Measurements from ENCODE around the gene BABAM2. TPM values are rescaled to one million over a fixed set of nuclear protein-coding genes. Genes with fewer than 3 reads are reported as not detected.
A peak's percentile ranks its signal among the peaks of the same experiment; 100 is the strongest.

The BABAM2 gene
- total RNA-seq, 1 donor from 2014 or later, result 34.6 TPM

DNA sequence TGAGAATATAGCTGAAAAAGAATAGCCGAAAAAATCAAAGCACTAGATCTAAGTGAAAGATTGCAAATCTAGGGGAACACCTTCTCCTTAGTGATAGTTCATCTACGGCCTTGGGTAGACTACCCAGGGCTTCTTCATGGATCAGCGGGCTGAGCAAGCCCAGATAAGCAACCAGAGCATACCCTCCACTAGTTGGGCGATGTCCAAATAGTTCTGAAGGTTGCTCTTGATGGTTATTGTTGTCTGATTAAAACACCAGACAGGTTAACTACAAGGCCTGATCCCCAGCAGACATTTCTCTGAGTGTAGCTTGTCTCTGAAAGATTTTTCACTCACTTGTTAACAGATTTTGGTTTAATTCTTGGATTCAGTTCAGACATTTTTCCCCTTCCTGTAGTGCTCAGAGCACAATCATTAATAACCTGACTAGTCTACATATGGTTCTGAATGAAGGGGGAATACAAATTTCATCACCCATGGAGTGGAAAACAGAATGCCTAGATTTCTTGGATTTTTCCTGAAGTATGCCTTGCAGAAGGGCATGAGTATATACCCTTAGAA, 99.6 kb downstream of the BABAM2 start:
- no peaks in the 10 kb centered on the region for H3K9me3 ChIP-seq (ENCODE audit: low read depth)
- H3K4me2 ChIP-seq, result no peak overlapping the region
- peaks cover 3% of the 10 kb centered on the region for H4K20me1 ChIP-seq (ENCODE audit: low read depth)
- no peak overlapping the region for H3K27ac Mint-ChIP-seq
- no peaks in the 10 kb centered on the region for H3K36me3 ChIP-seq
- H3K4me1 ChIP-seq, result no peaks in the 10 kb centered on the region
- no peak overlapping the region for H3K9ac ChIP-seq
- no peaks in the 10 kb centered on the region for H3K79me2 ChIP-seq (ENCODE audit: low read depth)
- no peak overlapping the region for H3K4me3 ChIP-seq
- H3K27ac ChIP-seq, result no peak overlapping the region
- H3K4me3 Mint-ChIP-seq, result no peak overlapping the region
- no peaks in the 10 kb centered on the region for H3F3A ChIP-seq (ENCODE audit: low read depth)
- no peaks in the 10 kb centered on the region for H3K27me3 ChIP-seq
- no peaks in the 10 kb centered on the region for H3K4me1 Mint-ChIP-seq
- H2AFZ ChIP-seq (replicated peaks), result no peak overlapping the region
- no peaks in the 10 kb centered on the region for H3K36me3 Mint-ChIP-seq
- no peak for DNase-seq (ENCODE audit: low spot score)
- no peaks in the 10 kb centered on the region for H3K27me3 Mint-ChIP-seq (ENCODE audit: insufficient read depth, low read depth)
- no peak for TF ChIP-seq EZH2phosphoT487 (IDR thresholded peaks at IDR 0.05)
- TF ChIP-seq, protein P1, sequence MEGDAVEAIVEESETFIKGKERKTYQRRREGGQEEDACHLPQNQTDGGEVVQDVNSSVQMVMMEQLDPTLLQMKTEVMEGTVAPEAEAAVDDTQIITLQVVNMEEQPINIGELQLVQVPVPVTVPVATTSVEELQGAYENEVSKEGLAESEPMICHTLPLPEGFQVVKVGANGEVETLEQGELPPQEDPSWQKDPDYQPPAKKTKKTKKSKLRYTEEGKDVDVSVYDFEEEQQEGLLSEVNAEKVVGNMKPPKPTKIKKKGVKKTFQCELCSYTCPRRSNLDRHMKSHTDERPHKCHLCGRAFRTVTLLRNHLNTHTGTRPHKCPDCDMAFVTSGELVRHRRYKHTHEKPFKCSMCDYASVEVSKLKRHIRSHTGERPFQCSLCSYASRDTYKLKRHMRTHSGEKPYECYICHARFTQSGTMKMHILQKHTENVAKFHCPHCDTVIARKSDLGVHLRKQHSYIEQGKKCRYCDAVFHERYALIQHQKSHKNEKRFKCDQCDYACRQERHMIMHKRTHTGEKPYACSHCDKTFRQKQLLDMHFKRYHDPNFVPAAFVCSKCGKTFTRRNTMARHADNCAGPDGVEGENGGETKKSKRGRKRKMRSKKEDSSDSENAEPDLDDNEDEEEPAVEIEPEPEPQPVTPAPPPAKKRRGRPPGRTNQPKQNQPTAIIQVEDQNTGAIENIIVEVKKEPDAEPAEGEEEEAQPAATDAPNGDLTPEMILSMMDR (IDR thresholded peaks at IDR 0.05), result no peak
- TF ChIP-seq EZH2 (IDR thresholded peaks at IDR 0.05), result no peak
- H3K9me3 Mint-ChIP-seq, result no peaks in the 10 kb centered on the region

DNA sequence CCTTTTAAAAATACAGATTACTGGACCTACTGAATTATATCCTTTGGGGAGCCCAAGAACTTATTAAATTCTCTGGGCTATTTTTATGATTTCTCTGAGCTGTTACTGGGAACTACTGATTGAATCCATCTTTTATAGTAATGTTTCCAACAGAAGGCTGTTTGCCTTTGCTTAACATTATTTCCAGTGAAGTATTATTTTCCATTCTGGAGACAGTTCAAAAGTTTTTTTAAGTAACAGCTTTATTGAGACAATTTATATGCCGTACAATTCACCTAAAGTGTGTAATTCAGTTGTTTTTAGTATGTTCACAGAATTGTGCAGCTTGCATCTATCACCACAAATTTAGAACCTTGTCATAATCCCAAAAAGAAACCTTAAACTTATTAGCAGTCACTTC, 100.6 kb downstream of the BABAM2 start:
- H3K27ac Mint-ChIP-seq, result no peak overlapping the region
- no peak overlapping the region for H3K4me3 Mint-ChIP-seq
- no peak overlapping the region for H2AFZ ChIP-seq (replicated peaks)
- H3F3A ChIP-seq (ENCODE audit: low read depth), result no peaks in the 10 kb centered on the region
- H3K9me3 ChIP-seq (ENCODE audit: low read depth), result no peaks in the 10 kb centered on the region
- H3K9me3 Mint-ChIP-seq, result no peaks in the 10 kb centered on the region
- no peaks in the 10 kb centered on the region for H3K79me2 ChIP-seq (ENCODE audit: low read depth)
- no peak overlapping the region for H3K9ac ChIP-seq
- H3K27ac ChIP-seq, result no peak overlapping the region
- H3K4me1 Mint-ChIP-seq, result no peaks in the 10 kb centered on the region
- no peaks in the 10 kb centered on the region for H3K4me1 ChIP-seq
- peaks cover 4% of the 10 kb centered on the region for H3K36me3 Mint-ChIP-seq
- TF ChIP-seq EZH2phosphoT487 (IDR thresholded peaks at IDR 0.05), result no peak
- TF ChIP-seq, protein P1 (IDR thresholded peaks at IDR 0.05), result no peak
- H4K20me1 ChIP-seq (ENCODE audit: low read depth), result peaks cover 3% of the 10 kb centered on the region
- no peak overlapping the region for H3K4me2 ChIP-seq
- no peak overlapping the region for H3K4me3 ChIP-seq
- no peak for DNase-seq (ENCODE audit: low spot score)
- H3K27me3 Mint-ChIP-seq (ENCODE audit: insufficient read depth, low read depth), result peaks cover 2% of the 10 kb centered on the region
- no peaks in the 10 kb centered on the region for H3K27me3 ChIP-seq
- H3K36me3 ChIP-seq, result no peaks in the 10 kb centered on the region

DNA sequence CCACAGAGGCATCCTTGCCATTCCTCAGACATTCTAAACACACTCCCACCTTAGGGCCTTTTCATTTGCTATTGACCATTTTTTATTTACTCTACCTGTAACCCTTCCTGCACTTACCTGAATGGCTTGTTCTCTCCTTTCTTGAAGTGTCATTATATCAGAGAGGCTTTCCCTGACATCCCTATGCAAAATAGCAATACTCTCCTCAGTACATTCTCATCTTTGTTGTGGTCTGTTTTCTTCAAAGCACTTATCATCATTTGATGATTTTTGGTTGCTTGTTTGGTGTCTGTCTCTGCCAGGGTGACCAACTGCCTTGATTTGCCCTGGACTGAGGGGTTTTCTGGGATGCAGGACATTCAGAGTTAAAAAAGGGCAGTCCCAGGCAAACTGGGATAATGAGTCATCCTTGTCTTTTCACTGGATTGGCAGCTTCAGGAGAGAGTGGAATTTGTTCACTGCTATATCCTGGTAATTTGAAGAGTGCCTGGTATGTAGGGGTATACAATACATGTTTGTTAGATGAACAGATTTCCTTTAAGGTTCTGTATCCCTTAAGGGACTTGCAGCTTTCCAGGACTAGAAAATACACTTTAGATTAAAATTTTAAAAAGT, 102.4 kb downstream of the BABAM2 start:
- no peak overlapping the region for H3K4me3 ChIP-seq
- Mint-ChIP-seq H3K27ac (no peak overlapping the region), H3K4me3 (no peak overlapping the region), H3K36me3 (peaks cover 4% of the 10 kb centered on the region), H3K27me3 (ENCODE audit: insufficient read depth, low read depth) (peaks cover 2% of the 10 kb centered on the region), H3K9me3 (no peaks in the 10 kb centered on the region), H3K4me1 (no peaks in the 10 kb centered on the region)
- H3K4me1 ChIP-seq, result no peaks in the 10 kb centered on the region
- H3K4me2 ChIP-seq, result no peak overlapping the region
- DNase-seq (ENCODE audit: low spot score), result peak; percentile 3
- TF ChIP-seq EZH2phosphoT487 (IDR thresholded peaks at IDR 0.05) (no peak), EZH2 (IDR thresholded peaks at IDR 0.05) (no peak)
- TF ChIP-seq, protein P1 (IDR thresholded peaks at IDR 0.05), result no peak
- peaks cover 1% of the 10 kb centered on the region for H4K20me1 ChIP-seq (ENCODE audit: low read depth)
- no peaks in the 10 kb centered on the region for H3K36me3 ChIP-seq
- H2AFZ ChIP-seq (replicated peaks), result no peak overlapping the region
- no peaks in the 10 kb centered on the region for H3K9me3 ChIP-seq (ENCODE audit: low read depth)
- H3K9ac ChIP-seq, result no peak overlapping the region
- no peaks in the 10 kb centered on the region for H3F3A ChIP-seq (ENCODE audit: low read depth)
- H3K27ac ChIP-seq, result no peak overlapping the region
- no peaks in the 10 kb centered on the region for H3K27me3 ChIP-seq
- H3K79me2 ChIP-seq (ENCODE audit: low read depth), result no peaks in the 10 kb centered on the region

Measured in neural progenitor cell (in vitro differentiated cells).